SK-N-SH treated with all-trans-retinoic acid at 6 μM for 48 hours (cell line): ENCODE results near the gene CDC34.

Experiments
- ARNTL ChIP-seq: fragments of 450-650 bp; formaldehyde crosslinking; IDR thresholded peaks from 2 replicates; pipeline ENCODE4 v1.5.0; 2020; ENCODE audit warnings: low read depth, mild to moderate bottlenecking, moderate library complexity, borderline replicate concordance
- BACH2 ChIP-seq: fragments of 250-450 bp; sonication (Bioruptor Pico); IDR thresholded peaks from 2 replicates; pipeline ENCODE4 v1.9.0; 2021; ENCODE audit warnings: mild to moderate bottlenecking, borderline replicate concordance
- CSDC2 ChIP-seq: fragments of 250-450 bp; sonication (Bioruptor Pico); IDR thresholded peaks from 2 replicates; pipeline ENCODE4 v1.5.0; 2020; ENCODE audit warnings: mild to moderate bottlenecking, moderate library complexity
- OSR1 ChIP-seq: fragments of 250-450 bp; sonication (Bioruptor Pico); IDR thresholded peaks from 2 replicates; pipeline ENCODE4 v1.8.0; 2022; ENCODE audit warnings: moderate library complexity, mild to moderate bottlenecking, inconsistent platforms
- TCF4 ChIP-seq: fragments of 250-450 bp; sonication (Bioruptor Pico); IDR thresholded peaks from 2 replicates; pipeline ENCODE4 v1.8.0; 2021; ENCODE audit warnings: mild to moderate bottlenecking, moderate library complexity, borderline replicate concordance
- ZFP3 ChIP-seq: fragments of 250-450 bp; sonication (Bioruptor Pico); IDR thresholded peaks from 2 replicates; pipeline ENCODE4 v1.5.0; 2020; ENCODE audit warnings: mild to moderate bottlenecking, moderate library complexity
- ZNF8 ChIP-seq: fragments of 450-650 bp; formaldehyde crosslinking; IDR thresholded peaks from 2 replicates; pipeline ENCODE4 v1.5.0; 2020; ENCODE audit warnings: mild to moderate bottlenecking, moderate library complexity
- TF ChIP-seq, protein P1 (sequence below): fragments of 250-450 bp; sonication (Bioruptor Pico); IDR thresholded peaks from 2 replicates; pipeline ENCODE4 v1.5.1; 2021; ENCODE audit warnings: mild to moderate bottlenecking, moderate library complexity
- TF ChIP-seq, protein P2 (sequence below): fragments of 250-450 bp; sonication (Bioruptor Pico); IDR thresholded peaks from 2 replicates; pipeline ENCODE4 v1.8.0; 2020; ENCODE audit warnings: mild to moderate bottlenecking, moderate library complexity, borderline replicate concordance
- TF ChIP-seq, protein P3 (sequence below): fragments of 250-450 bp; sonication (Bioruptor Pico); IDR thresholded peaks from 2 replicates; pipeline ENCODE4 v1.5.0; 2020; ENCODE audit warnings: mild to moderate bottlenecking, moderate library complexity

DNA sequence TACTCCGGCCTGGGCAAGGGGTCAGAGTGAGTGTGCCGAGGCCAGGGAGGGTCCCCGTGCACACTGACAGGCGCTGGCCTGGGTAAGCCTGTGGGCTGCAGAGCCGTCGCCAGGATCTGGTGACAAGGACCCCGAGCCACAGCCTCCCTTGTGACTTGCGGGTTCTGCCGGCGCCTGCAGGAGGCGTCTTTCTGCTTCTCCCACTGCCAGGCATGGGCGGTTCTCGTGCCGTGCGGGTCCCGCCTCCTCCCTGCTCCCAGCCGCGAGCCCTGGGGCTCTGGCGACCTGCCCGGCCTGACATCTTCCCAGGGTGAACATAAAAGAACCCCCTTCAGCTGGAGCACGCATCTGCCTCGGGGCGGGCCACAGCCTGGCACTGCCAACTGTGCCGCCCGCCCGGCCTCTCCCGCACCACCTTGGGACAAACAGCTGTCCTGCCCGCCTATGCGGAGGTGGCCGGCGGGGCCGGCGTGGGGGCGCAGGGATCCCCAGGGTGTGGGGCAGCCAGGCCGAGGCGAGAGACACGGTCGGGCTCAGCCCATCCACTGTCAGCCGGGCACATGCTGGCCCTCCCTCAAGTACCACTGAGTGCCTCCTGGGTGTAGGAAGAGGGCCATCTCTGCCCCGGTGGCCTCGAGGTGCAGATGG, 56.7 kb downstream of the CDC34 start:
- TF ChIP-seq ARNTL (CRISPR knock-in tag) (no peak), OSR1 (CRISPR knock-in tag) (no peak), ZNF8 (CRISPR knock-in tag) (no peak), ZFP3 (CRISPR knock-in tag) (no peak), TCF4 (CRISPR knock-in tag) (no peak), CSDC2 (no peak), BACH2 (no peak)
- TF ChIP-seq, protein P1, sequence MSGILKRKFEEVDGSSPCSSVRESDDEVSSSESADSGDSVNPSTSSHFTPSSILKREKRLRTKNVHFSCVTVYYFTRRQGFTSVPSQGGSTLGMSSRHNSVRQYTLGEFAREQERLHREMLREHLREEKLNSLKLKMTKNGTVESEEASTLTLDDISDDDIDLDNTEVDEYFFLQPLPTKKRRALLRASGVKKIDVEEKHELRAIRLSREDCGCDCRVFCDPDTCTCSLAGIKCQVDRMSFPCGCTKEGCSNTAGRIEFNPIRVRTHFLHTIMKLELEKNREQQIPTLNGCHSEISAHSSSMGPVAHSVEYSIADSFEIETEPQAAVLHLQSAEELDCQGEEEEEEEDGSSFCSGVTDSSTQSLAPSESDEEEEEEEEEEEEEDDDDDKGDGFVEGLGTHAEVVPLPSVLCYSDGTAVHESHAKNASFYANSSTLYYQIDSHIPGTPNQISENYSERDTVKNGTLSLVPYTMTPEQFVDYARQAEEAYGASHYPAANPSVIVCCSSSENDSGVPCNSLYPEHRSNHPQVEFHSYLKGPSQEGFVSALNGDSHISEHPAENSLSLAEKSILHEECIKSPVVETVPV (CRISPR knock-in tag), result no peak
- TF ChIP-seq, protein P2, sequence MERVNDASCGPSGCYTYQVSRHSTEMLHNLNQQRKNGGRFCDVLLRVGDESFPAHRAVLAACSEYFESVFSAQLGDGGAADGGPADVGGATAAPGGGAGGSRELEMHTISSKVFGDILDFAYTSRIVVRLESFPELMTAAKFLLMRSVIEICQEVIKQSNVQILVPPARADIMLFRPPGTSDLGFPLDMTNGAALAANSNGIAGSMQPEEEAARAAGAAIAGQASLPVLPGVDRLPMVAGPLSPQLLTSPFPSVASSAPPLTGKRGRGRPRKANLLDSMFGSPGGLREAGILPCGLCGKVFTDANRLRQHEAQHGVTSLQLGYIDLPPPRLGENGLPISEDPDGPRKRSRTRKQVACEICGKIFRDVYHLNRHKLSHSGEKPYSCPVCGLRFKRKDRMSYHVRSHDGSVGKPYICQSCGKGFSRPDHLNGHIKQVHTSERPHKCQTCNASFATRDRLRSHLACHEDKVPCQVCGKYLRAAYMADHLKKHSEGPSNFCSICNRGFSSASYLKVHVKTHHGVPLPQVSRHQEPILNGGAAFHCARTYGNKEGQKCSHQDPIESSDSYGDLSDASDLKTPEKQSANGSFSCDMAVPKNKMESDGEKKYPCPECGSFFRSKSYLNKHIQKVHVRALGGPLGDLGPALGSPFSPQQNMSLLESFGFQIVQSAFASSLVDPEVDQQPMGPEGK (CRISPR knock-in tag), result no peak
- TF ChIP-seq, protein P3, sequence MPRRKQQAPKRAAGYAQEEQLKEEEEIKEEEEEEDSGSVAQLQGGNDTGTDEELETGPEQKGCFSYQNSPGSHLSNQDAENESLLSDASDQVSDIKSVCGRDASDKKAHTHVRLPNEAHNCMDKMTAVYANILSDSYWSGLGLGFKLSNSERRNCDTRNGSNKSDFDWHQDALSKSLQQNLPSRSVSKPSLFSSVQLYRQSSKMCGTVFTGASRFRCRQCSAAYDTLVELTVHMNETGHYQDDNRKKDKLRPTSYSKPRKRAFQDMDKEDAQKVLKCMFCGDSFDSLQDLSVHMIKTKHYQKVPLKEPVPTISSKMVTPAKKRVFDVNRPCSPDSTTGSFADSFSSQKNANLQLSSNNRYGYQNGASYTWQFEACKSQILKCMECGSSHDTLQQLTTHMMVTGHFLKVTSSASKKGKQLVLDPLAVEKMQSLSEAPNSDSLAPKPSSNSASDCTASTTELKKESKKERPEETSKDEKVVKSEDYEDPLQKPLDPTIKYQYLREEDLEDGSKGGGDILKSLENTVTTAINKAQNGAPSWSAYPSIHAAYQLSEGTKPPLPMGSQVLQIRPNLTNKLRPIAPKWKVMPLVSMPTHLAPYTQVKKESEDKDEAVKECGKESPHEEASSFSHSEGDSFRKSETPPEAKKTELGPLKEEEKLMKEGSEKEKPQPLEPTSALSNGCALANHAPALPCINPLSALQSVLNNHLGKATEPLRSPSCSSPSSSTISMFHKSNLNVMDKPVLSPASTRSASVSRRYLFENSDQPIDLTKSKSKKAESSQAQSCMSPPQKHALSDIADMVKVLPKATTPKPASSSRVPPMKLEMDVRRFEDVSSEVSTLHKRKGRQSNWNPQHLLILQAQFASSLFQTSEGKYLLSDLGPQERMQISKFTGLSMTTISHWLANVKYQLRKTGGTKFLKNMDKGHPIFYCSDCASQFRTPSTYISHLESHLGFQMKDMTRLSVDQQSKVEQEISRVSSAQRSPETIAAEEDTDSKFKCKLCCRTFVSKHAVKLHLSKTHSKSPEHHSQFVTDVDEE (CRISPR knock-in tag), result no peak
